ENCODE results near the gene TTI1. TPM values are rescaled to one million over a fixed set of nuclear protein-coding genes. Genes with fewer than 3 reads are reported as not detected.

The TTI1 gene
- total RNA-seq, 4 donors from 2014 or later: 8.2 to 14.2 (median 10.8) TPM

GRCh38 chr20:37938954-37939353, 94.3 kb downstream of the TTI1 start:
- H3K27ac ChIP-seq: no peak overlapping the region
- 93 to 95% methylated on average over 9 of the region's 9 CpGs for WGBS, 2 donors
- no peaks in the 10 kb centered on the region for H3K36me3 ChIP-seq
- no peaks in the 10 kb centered on the region for H3K27me3 ChIP-seq
- H3K4me1 ChIP-seq: no peaks in the 10 kb centered on the region
- TF ChIP-seq CTCF (IDR thresholded peaks at IDR 0.05) (no peak), POLR2A (IDR thresholded peaks at IDR 0.05) (no peak), EP300 (IDR thresholded peaks at IDR 0.05) (no peak)
- no peak for DNase-seq (ENCODE audit: low spot score in 2 of 2)
- H3K9me3 ChIP-seq: peaks cover 0 to 4% (median 0%) of the 10 kb centered on the region in 4 donors
- no peak overlapping the region for H3K4me3 ChIP-seq

- TF ChIP-seq EP300 (IDR thresholded peaks at IDR 0.05) (no peak), POLR2A (IDR thresholded peaks at IDR 0.05) (no peak), CTCF (IDR thresholded peaks at IDR 0.05) (no peak)
These were observed 95.0 kb downstream of the TTI1 start for GRCh38 chr20:37938181-37938750.

GRCh38 chr20:37937686-37938085, 95.6 kb downstream of the TTI1 start:
- 85 to 91% methylated on average over 4 of the region's 4 CpGs for WGBS, 2 donors
- TF ChIP-seq CTCF (IDR thresholded peaks at IDR 0.05) (no peak), POLR2A (IDR thresholded peaks at IDR 0.05) (no peak), EP300 (IDR thresholded peaks at IDR 0.05) (no peak)
- Histone ChIP-seq H3K9me3 (peaks cover 0 to 4% (median 0%) of the 10 kb centered on the region in 4 donors), H3K4me3 (no peak overlapping the region), H3K27me3 (no peaks in the 10 kb centered on the region), H3K4me1 (no peaks in the 10 kb centered on the region), H3K36me3 (no peaks in the 10 kb centered on the region), H3K27ac (no peak overlapping the region)
- no peak for DNase-seq (ENCODE audit: low spot score in 2 of 2)

More at GRCh38 chr20:37938181-37938750, 95.0 kb downstream of the TTI1 start:
- WGBS, 2 donors: 68 to 74% methylated on average over 12 of the region's 12 CpGs
- Histone ChIP-seq H3K9me3 (peaks cover 0 to 4% (median 0%) of the 10 kb centered on the region in 4 donors), H3K4me1 (no peaks in the 10 kb centered on the region), H3K4me3 (no peak overlapping the region), H3K27me3 (no peaks in the 10 kb centered on the region), H3K27ac (no peak overlapping the region), H3K36me3 (no peaks in the 10 kb centered on the region)
- no peak for DNase-seq (ENCODE audit: low spot score in 2 of 2)

- Histone ChIP-seq H3K4me3 (no peak overlapping the region), H3K27me3 (no peaks in the 10 kb centered on the region), H3K36me3 (no peaks in the 10 kb centered on the region), H3K27ac (no peak overlapping the region), H3K9me3 (no peaks in the 10 kb centered on the region), H3K4me1 (no peaks in the 10 kb centered on the region)
- WGBS, 2 donors: 83 to 90% methylated on average over 5 to 8 of the region's 8 CpGs
- TF ChIP-seq CTCF (IDR thresholded peaks at IDR 0.05) (no peak), POLR2A (IDR thresholded peaks at IDR 0.05) (no peak), EP300 (IDR thresholded peaks at IDR 0.05) (no peak)
- DNase-seq (ENCODE audit: low spot score in 2 of 2): no peak
These were observed 96.8 kb downstream of the TTI1 start for GRCh38 chr20:37936451-37936850.

GRCh38 chr20:37936041-37936440, 97.2 kb downstream of the TTI1 start:
- Histone ChIP-seq H3K27ac (no peak overlapping the region), H3K36me3 (no peaks in the 10 kb centered on the region), H3K4me1 (no peaks in the 10 kb centered on the region), H3K27me3 (no peaks in the 10 kb centered on the region), H3K9me3 (no peaks in the 10 kb centered on the region), H3K4me3 (no peak overlapping the region)
- no peak for DNase-seq (ENCODE audit: low spot score in 2 of 2)
- TF ChIP-seq POLR2A (IDR thresholded peaks at IDR 0.05): no peak
- TF ChIP-seq CTCF (IDR thresholded peaks at IDR 0.05): no peak
- TF ChIP-seq EP300 (IDR thresholded peaks at IDR 0.05): no peak
- 93% methylated on average over 10 of the region's 10 CpGs for WGBS, 2 donors

Data from tibial nerve (tissue), 4 donors.